Tibial nerve (tissue), 4 donors: ENCODE results near the gene DEFB127.

Source experiments
- CTCF ChIP-seq, 5 experiments: fragments of 200-600 bp in 3 of 5; fragments of 450-650 bp in 2 of 5; sonication (generic) in 3 of 5; IDR thresholded peaks; one replicate each; pipeline ENCODE4 v1.5.1; 2016 to 2019; ENCODE audit warnings: antibody characterized with exemption in 5 of 5, mild to moderate bottlenecking in 3 of 5, moderate library complexity in 2 of 5
- EP300 ChIP-seq, 2 donors: sonication (generic); formaldehyde crosslinking; IDR thresholded peaks; one replicate each; pipeline ENCODE4 v1.6.1; 2017; ENCODE audit warnings: antibody characterized with exemption in 2 of 2, mild to moderate bottlenecking in 1 of 2

GRCh38 chr20:184288-184687 is 27.0 kb downstream of the DEFB127 start:
- TF ChIP-seq CTCF (IDR thresholded peaks at IDR 0.05) = no peak
- no peak for TF ChIP-seq EP300 (IDR thresholded peaks at IDR 0.05)
